Keratinocyte (primary cell): Measurements from ENCODE around the gene SMC5. TPM values are rescaled to one million over a fixed set of nuclear protein-coding genes. Genes with fewer than 3 reads are reported as not detected.

ENCODE experiments used
- DNase-seq: peaks from one replicate; pipeline ENCODE4 v3.0.0-alpha.2; 2011; ENCODE audit warnings: low read depth, missing footprints, low spot score
- FAIRE-seq: peaks from 2 replicates; lab custom pipeline; 2011; peaks lifted over from hg19 to GRCh38; lab: Jason Lieb, UNC
- H2AFZ ChIP-seq: 2 replicates; pipeline ENCODE4 v1.6.0; 2012; ENCODE audit warnings: low read length, control low read depth, inconsistent platforms; ENCODE audit not compliant: control insufficient read depth
- H3K27ac ChIP-seq: 2 replicates; pipeline ENCODE4 v1.5.1; 2011; ENCODE audit warnings: low read length; ENCODE audit not compliant: control insufficient read depth, insufficient read depth
- H3K27me3 ChIP-seq: 3 replicates; pipeline ENCODE4 v1.6.0; 2011; ENCODE audit warnings: low read length; ENCODE audit not compliant: control insufficient read depth, insufficient read depth; ENCODE audit errors: extremely low read depth
- H3K36me3 ChIP-seq, 2 experiments: 2 replicates in 1 of 2; 3 replicates in 1 of 2; pipeline ENCODE4 v1.5.1; 2011; ENCODE audit warnings: low read length in 2 of 2, mild to moderate bottlenecking in 1 of 2; ENCODE audit not compliant: control insufficient read depth in 2 of 2, insufficient read depth in 2 of 2; ENCODE audit errors: extremely low read depth in 1 of 2
- H3K4me1 ChIP-seq: 3 replicates; pipeline ENCODE4 v1.5.1; 2011; ENCODE audit warnings: low read length; ENCODE audit not compliant: control insufficient read depth, insufficient read depth; ENCODE audit errors: extremely low read depth
- H3K4me2 ChIP-seq: 3 replicates; pipeline ENCODE4 v1.6.0; 2011; ENCODE audit warnings: low read depth, low read length; ENCODE audit not compliant: control insufficient read depth, insufficient read depth; ENCODE audit errors: extremely low read depth
- H3K4me3 ChIP-seq, 3 experiments: fragments of 200-600 bp in 1 of 3; sonication (generic) in 1 of 3; 2 replicates in 2 of 3; 3 replicates in 1 of 3; pipeline ENCODE4 v1.5.1; 2011 to 2016; ENCODE audit warnings: low read length in 3 of 3, mild to moderate bottlenecking in 3 of 3, control low read depth in 2 of 3, inconsistent platforms in 1 of 3, low read depth in 1 of 3, mixed read lengths in 1 of 3, mixed run types in 1 of 3, moderate library complexity in 1 of 3; ENCODE audit not compliant: control insufficient read depth in 2 of 3, insufficient read depth in 2 of 3; ENCODE audit errors: extremely low read depth in 1 of 3
- H3K79me2 ChIP-seq: 2 replicates; pipeline ENCODE4 v1.6.0; 2012; ENCODE audit warnings: low read length; ENCODE audit not compliant: control insufficient read depth, insufficient read depth
- H3K9ac ChIP-seq: 3 replicates; pipeline ENCODE4 v1.6.0; 2011; ENCODE audit warnings: low read length; ENCODE audit not compliant: control insufficient read depth, insufficient read depth; ENCODE audit errors: extremely low read depth
- H3K9me1 ChIP-seq: 3 replicates; pipeline ENCODE4 v1.6.0; 2011; ENCODE audit warnings: low read length; ENCODE audit not compliant: control insufficient read depth, insufficient read depth; ENCODE audit errors: extremely low read depth
- H3K9me3 ChIP-seq: 2 replicates; pipeline ENCODE4 v1.5.1; 2012; ENCODE audit warnings: low read depth, low read length; ENCODE audit not compliant: control insufficient read depth
- H4K20me1 ChIP-seq: 3 replicates; pipeline ENCODE4 v1.6.0; 2011; ENCODE audit warnings: low read length; ENCODE audit not compliant: control insufficient read depth, insufficient read depth; ENCODE audit errors: extremely low read depth
- EZH2 ChIP-seq: IDR thresholded peaks from one replicate; pipeline ENCODE4 v1.6.1; 2012; ENCODE audit warnings: inconsistent platforms, mild to moderate bottlenecking, low read length, moderate library complexity
- dilution Hi-C: fragments of 300-500 bp; cut with MboI; formaldehyde crosslinking; loops from one replicate; pipeline ENCODE4 v1.7.0; 2020; ENCODE audit warnings: low sequenced_read_pairs; ENCODE audit not compliant: extremely low pct_ligation_motif_present
- polyA plus RNA-seq, 5 experiments: library from polyadenylated mRNA; depleted of rRNA in 3 of 5; stranded (reverse) in 3 of 5; stranded (forward) in 1 of 5; unstranded in 1 of 5; fragments of >200 nt; gene quantifications; 1 replicate in 1 of 5; 2 replicates in 3 of 5; 3 replicates in 1 of 5; pipeline versions ENCODE4 v1.2.1 to v1.2.3, GENCODE V29; 2011 to 2012; ENCODE audit warnings: missing spikeins in 2 of 5, low read depth in 1 of 5, low replicate concordance in 1 of 5
- TF ChIP-seq, protein P1 (sequence below), 3 experiments: IDR thresholded peaks in 1 of 3; conservative IDR thresholded peaks in 1 of 3; optimal IDR thresholded peaks in 1 of 3; 2 replicates in 2 of 3; 3 replicates in 1 of 3; pipeline versions ENCODE3 to v1.5.1; 2011; ENCODE audit warnings: low read length in 3 of 3, mild to moderate bottlenecking in 3 of 3, moderate library complexity in 2 of 3, control low read depth in 1 of 3, inconsistent platforms in 1 of 3; ENCODE audit not compliant: insufficient read depth in 2 of 3; ENCODE audit errors: extremely low read depth in 1 of 3

Gene SMC5
- polyA plus RNA-seq, 1 donor (not counting 4 experiments of a cell fraction or from before 2014, with no cell fraction given), result 16.5 TPM

GRCh38 chr9:70285246-70285645 is 26.5 kb downstream of the SMC5 start:
- TF ChIP-seq, protein P1, sequence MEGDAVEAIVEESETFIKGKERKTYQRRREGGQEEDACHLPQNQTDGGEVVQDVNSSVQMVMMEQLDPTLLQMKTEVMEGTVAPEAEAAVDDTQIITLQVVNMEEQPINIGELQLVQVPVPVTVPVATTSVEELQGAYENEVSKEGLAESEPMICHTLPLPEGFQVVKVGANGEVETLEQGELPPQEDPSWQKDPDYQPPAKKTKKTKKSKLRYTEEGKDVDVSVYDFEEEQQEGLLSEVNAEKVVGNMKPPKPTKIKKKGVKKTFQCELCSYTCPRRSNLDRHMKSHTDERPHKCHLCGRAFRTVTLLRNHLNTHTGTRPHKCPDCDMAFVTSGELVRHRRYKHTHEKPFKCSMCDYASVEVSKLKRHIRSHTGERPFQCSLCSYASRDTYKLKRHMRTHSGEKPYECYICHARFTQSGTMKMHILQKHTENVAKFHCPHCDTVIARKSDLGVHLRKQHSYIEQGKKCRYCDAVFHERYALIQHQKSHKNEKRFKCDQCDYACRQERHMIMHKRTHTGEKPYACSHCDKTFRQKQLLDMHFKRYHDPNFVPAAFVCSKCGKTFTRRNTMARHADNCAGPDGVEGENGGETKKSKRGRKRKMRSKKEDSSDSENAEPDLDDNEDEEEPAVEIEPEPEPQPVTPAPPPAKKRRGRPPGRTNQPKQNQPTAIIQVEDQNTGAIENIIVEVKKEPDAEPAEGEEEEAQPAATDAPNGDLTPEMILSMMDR (optimal IDR thresholded peaks at IDR 0.05 in 1 of 3, IDR thresholded peaks at IDR 0.05 in 1 of 3, conservative IDR thresholded peaks at IDR 0.05 in 1 of 3; ENCODE audit: extremely low read depth in 1 of 3, insufficient read depth in 2 of 3, low read length in 3 of 3), result no peak
- no peak for TF ChIP-seq EZH2
- dilution Hi-C loops, result no loop called here
- Histone ChIP-seq H3K36me3 (peaks cover 2 to 7% of the 10 kb centered on the region in 2 experiments), H3K27me3 (no peaks in the 10 kb centered on the region), H2AFZ (no peak overlapping the region), H3K9ac (no peak overlapping the region), H4K20me1 (no peaks in the 10 kb centered on the region), H3K79me2 (peaks cover 3% of the 10 kb centered on the region), H3K4me3 (no peak overlapping the region), H3K4me1 (no peaks in the 10 kb centered on the region), H3K9me3 (no peaks in the 10 kb centered on the region), H3K9me1 (no peaks in the 10 kb centered on the region), H3K27ac (no peak overlapping the region), H3K4me2 (no peak overlapping the region)
- no peak for DNase-seq
- no peak for FAIRE-seq

- no peak overlapping the region for H3K27ac ChIP-seq
- TF ChIP-seq, protein P1 (optimal IDR thresholded peaks at IDR 0.05 in 1 of 3, IDR thresholded peaks at IDR 0.05 in 1 of 3, conservative IDR thresholded peaks at IDR 0.05 in 1 of 3; ENCODE audit: extremely low read depth in 1 of 3, insufficient read depth in 2 of 3, low read length in 3 of 3), result no peak
- no peak for TF ChIP-seq EZH2
- H3K27me3 ChIP-seq, result no peaks in the 10 kb centered on the region
- dilution Hi-C loops, result no loop called here
- no peak overlapping the region for H3K4me3 ChIP-seq
- no peak overlapping the region for H3K4me2 ChIP-seq
- H3K36me3 ChIP-seq, result peaks cover 2 to 4% of the 10 kb centered on the region in 2 experiments
- H3K9ac ChIP-seq, result no peak overlapping the region
- no peak overlapping the region for H2AFZ ChIP-seq
- no peaks in the 10 kb centered on the region for H3K9me3 ChIP-seq
- FAIRE-seq (no peak), DNase-seq (no peak)
- no peaks in the 10 kb centered on the region for H4K20me1 ChIP-seq
- H3K9me1 ChIP-seq, result no peaks in the 10 kb centered on the region
- peaks cover 5% of the 10 kb centered on the region for H3K79me2 ChIP-seq
- H3K4me1 ChIP-seq, result no peaks in the 10 kb centered on the region
These were observed 27.3 kb downstream of the SMC5 start for GRCh38 chr9:70285981-70286598.
